ENCODE data around the gene CTSZ.
"Not testable (repeated sequence)": the region's sequence is repeated elsewhere in the genome, so short reads cannot be mapped to it uniquely, and the experiment has no call there.

The CTSZ gene

DNA sequence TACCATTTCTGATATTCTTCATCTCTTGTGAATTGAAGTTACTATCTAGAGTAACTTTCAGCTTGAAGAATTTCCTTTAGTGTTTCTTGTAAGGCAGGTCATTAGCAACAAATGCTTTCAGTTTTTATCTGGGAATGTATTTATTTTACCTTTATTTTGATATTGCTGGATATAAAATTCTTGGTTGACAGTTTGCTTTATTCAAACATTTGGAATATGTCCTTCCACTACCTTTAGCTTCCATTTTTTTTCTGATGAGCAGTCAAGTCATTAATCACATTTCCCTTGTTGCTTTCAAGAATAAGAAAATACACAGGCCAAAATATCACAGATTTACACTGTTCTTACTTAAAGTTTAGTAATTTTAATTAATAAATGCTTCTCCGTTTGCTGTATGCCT is 31.7 kb downstream of the CTSZ start:
- DNase-seq = no peak

DNA sequence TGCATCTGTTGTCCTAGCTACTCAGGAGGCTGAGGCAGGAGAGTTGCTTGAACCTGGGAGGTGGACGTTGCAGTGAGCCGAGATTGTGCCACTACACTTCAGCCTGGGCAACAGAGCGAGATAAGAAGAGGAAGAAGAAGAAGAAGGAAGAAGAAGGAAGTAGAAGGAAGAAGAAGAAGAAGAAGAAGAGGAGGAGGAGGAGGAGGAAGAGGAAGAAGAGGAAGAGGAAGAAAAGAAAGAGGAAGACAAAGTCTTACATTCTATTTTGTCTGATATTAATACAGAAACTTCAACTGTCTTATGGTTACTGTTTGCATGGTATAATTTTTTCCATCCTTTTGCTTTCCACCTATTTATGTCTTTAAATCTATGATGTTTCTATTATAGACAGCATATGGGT is 33.2 kb downstream of the CTSZ start:
- no peak for DNase-seq

DNA sequence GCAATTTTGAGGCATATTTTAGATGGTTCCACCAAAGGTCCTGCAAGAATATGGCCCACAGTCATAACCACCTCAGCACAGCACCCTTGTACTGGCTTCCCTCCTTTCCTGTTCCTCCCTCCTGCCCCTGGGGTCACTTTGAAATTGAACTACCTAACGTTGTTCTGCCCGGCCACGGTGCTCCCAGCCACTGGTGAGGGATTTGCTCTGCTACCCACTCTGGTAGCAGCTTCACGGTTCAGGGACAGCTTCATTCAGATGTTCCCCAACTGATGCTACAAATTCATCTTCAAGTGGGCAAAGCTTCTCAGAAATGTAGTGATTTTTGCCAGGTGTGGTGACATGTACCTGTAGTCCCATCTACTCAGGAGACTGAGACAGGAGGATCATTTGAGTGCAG is 33.9 kb downstream of the CTSZ start:
- DNase-seq = no peak

DNA sequence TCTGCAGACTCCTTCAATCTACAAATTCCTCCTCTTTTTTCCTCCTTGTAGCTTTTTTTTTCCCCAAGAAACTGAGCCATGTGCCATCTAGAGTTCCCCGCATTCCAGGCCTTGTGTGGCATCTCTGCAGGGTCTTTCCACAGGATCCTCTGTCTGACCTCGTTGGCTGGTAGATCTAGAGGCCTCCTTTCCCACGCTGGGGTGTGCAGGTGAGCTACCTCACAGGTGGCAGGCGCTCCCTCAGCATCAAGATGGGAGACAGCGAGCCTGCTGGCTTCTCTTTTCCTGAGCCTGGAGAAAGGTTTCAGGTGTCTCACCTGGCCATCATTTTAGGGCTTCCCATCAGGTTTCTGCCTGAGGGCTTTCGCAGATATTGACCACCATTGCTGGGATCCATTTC is 35.6 kb downstream of the CTSZ start:
- no peak for DNase-seq

DNA sequence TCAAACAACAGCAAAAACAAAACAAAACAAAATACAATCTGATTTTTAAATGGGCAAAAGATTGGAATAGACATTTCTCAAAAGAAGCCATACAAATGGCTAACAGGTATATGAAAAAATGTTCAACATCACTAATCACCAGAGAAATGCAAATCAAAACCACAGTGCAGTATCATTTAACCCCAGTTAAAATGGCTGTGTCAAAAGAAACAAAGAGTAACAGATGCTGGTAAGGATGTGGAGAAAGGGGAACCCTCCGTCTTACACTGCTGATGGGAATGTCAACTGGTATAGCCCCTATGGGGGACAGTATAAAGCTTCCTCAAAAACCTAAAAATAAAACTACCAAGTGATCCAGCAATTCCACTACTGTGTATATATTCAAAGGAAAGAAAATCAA is 36.9 kb downstream of the CTSZ start:
- no peak for DNase-seq

DNA sequence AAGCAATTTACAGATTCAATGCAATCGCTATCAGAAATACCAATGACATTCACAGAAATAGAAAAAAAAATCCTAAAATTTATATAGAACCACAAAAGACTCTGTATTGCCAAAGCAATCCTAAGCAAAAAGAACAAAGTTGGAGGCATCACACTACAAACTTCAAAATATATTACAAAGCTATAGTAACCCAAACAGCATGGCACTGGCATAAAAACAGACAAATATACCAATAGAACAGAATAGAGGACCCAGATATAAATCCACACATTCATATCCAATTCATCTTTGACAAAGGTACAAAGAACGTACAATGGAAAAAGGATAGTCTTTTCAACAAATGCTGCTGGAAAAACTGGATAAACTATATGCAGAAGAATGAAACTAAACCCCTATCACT is 37.6 kb downstream of the CTSZ start:
- DNase-seq = no peak

DNA sequence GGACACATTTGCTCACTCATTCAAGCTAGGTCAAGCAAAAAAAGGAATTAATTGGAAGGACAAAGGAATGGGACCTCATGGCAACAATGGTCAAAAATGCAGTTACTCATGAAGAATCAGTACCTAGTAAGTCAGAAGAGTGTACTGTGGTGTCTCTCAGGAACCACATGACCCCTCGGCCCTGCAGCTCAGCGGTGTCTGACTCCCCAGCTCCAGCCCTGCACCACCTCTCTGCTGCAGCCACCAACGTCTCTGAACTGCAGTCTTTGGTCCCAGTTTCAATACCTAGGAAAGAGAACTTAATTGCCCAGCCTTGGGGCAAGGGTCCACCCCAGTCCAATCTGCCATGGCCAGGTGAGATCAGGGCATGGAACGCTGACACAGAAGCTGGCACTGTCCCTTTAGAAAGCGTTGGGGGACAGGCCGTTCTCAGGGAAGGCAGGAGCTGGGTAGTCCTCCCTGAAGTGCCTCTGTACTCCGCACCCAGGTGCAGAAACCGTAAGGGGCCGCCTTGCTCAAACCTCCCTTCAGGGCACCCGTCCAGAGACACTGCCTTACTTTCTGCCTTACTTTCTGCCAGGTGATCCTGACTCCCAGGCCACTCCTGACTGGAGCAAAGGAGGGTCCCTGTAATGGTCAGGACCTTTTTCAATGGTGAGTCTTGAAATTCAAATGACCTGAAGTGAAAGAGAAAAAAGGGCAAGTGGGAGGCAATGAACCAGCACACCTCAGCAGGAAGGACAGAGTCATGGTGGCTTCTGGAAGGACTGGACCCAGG is 39.2 kb downstream of the CTSZ start:
- DNase-seq = no peak

DNA sequence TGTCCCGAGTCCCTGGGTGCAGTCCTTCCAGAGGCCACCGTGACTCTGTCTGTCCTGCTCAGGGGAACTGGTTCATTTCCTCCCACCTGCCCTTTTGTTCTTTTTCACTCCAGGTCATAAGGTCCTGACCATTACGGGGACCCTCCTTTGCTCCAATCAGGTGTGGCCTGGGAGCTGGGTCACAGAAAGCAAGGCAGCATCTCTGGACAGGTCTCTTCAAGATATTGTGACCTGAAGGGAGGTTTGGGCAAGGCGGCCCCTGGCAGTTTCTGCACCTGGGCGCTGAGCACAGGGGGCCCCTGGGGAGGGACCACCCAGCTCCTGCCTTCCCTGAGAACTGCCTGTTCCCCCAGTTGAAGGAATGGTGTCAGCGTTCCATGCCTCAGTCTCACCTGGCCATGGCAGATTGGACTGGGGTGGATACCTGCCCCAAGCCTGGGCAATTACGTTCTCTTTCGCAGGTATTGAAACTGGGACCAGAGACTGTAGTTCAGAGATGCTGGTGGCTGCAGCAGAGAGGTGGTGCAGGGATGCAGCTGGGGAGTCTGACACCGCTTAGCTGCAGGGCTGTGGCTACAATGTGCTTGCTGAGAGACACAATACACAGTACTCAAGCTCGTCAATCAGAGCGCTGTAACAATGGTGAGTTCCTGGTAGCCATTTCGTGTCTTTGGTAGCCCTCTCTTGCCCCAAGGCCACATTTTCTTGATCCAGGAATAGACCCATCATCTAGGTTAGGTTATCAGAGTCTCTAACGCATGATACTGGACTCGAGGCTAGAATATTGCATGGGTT is 41.6 kb downstream of the CTSZ start:
- no peak for DNase-seq

DNA sequence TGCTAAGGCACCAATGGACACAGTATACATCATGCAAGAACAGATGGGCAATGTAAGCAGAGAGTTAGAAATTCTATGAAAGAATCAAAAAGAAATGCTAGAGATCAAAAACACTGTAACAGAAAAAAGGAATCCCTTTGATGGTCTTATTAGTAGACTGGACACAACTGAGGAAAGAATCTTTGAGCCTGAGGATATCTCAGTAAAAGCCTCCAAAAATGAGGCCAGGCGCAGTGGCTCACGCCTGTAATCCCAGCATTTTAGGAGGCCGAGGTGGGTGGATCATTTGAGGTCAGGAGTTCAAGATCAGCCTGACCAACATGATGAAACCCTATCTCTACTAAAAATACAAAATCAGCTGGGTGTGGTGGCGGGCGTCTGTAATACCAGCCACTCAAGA is 43.1 kb downstream of the CTSZ start:
- not testable (repeated sequence) for DNase-seq

DNA sequence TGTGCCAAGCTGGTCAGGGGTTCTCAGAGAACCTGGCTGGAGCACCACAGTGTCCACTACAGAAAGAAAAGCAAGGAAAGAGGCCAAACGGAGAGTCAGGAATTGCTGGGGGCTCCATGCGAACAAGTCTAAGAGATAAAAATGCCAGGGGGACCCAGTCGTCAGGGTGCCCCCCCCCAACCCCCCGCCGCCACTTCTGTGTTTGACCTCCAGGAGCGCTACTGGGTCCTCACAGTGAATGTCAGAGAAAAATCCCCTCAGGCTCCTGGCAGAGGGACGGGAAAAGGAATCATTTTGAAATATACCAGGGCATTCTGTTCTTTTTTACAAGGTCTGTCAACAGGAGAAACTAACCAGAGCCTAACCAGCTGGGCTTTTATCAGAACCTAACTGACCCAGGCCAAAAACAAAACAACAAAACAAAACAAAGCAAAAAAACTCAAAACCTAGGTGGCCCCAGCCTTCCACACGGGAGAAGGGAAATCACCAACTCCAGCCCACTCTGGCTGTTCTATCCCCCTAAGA is 43.9 kb downstream of the CTSZ start:
- DNase-seq = no peak

DNA sequence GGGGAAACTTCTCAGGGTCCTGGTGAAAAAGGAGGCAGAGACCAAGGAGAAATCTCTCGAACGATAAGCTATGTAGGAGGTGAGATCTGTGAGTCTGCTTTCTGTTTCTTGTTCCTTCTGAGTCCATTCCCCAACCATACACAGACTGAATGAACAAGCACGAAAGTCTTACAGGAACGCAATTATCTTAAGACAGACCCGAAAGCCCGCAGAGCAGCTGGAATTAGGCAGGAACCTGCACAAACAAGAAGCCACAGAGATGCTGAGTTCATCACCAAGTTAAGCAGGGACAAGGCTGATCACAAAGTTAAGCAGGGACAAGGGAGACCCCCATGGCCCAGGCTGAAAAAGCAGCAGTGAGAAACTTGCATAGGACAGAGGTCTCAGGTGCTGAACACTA is 47.4 kb downstream of the CTSZ start:
- no peak for DNase-seq

DNA sequence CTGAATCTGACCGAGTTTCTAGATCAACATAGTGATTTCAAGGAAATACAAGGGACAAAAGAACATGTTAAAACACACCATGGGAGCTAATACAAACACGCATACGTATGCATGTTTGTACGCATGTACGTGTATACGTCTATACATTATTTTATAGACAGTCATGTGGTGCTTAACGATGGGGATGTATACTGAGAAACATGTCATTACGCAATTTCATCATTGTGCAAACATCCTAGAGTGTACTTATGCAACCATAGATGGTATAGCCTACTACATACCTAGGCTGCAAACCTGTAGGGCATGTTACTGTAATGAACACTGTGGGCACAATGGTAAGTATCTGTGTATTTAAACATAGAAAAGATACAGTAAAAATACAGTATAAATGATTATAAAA is 51.0 kb downstream of the CTSZ start:
- no peak for DNase-seq

DNA sequence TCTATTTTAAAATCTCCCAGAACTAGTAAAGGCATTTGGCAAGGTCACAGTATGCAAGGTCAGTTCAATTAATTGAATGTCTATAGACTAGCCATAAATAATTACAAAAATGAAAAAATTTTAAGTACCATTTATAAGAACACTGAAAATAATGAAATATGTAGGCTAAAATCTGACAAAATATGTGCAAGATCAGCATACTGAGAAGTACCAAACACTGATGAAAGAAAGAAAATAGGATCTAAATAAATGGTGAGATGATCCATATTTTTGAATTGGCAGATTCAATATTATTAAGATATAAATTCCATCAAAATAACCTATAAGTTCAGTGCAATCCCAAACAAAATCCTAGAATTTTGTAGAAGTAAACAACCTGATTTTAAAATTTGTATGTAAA is 54.0 kb downstream of the CTSZ start:
- no peak for DNase-seq

DNA sequence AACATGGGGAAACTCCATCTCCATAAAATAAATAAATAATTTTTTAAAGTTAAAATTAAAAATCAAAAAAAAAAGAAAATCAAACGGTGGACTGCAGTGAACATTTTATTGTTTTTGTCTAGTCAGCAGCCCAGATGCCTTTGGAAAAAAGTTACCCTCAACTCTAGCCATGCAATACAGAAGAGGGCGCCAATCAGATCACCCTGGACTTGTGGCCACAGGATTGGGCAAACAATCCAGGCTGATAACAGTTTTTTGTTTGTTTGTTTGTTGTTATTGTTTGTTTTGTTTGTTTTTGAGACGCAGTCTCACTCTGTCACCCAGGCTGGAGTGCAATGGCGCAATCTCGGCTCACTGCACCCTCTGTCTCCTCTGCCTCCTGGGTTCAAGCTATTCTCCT is 56.5 kb downstream of the CTSZ start:
- no peak for DNase-seq

DNA sequence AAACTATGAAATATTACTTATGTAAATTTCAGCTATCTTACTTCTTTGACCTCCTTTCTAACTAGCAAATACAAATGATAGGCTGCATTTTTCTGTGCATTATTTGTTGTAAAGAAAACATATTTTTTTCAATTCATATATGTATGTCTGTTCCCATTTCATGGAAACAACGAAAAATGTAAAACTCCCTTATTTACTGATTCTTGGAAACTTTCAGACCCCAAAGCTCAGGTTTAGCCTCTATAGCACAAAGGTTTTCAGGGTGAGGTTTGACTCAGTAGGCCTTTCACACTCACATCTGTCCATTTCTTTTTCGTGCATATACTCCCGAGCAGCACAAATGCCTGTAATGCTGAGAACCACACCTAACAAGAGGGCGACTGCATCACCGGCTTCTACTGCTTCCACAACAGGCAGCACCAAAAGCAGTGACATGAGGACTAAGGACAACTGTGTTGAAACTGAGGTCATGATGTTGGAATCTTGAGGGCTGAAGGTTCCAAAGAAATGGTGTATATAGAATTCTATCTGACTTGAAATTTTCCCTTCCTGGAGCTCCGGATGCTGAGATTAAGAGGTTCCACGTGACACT is 59.2 kb downstream of the CTSZ start:
- DNase-seq = not testable (repeated sequence)

DNA sequence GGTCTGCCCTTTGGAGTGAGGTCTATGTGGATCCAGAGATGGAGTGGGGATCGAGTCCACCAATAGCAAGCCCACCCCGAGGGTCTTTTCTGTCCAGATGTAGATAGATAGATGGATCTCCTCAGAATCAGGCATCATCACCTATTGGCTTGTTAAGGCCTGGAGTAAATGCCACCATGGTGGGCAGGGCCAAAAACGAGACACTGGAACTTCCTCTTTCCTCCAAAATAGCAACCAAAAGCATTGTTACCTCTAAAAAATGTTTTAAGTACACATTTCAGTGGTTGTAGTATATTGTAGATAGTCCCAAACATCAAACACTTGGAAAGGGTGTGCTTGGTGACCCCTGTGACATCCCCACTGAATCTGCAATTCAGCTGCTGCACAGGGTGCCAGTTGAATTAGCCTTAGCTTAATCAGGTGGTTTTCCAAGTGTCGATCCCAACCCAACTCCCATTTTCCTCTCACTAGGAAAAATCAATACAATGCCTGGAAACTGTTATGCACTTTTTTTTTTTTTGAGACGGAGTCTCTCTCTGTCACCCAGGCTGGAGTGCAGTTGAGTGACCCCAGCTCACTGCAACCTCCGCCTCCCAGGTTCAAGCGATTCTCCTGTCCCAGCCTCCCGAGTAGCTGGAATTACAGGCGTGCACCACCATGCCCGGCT is 61.0 kb downstream of the CTSZ start:
- no peak for DNase-seq

All from NCI-H1930 (cell line).